Fibroblast of the aortic adventitia (primary cell): ENCODE results near the gene FLT4. TPM values are rescaled to one million over a fixed set of nuclear protein-coding genes. Genes with fewer than 3 reads are reported as not detected.

Experiments used
- DNase-seq: peaks from one replicate; pipeline ENCODE4 v3.0.0-alpha.2; 2010; ENCODE audit warnings: low read depth
- H3K4me3 ChIP-seq: 2 replicates; pipeline ENCODE4 v1.5.1; 2011; ENCODE audit warnings: low read depth, mild to moderate bottlenecking, control low read depth, low read length, moderate library complexity
- CTCF ChIP-seq: IDR thresholded peaks from 2 replicates; pipeline ENCODE4 v1.5.1; 2011; ENCODE audit warnings: mild to moderate bottlenecking, low read length, control low read depth, inconsistent platforms; ENCODE audit not compliant: insufficient read depth
- total RNA-seq: library from RNA; depleted of rRNA; stranded (reverse); fragments of >200 nt; gene quantifications from 2 replicates; pipeline ENCODE4 v1.2.3, GENCODE V29; 2012; ENCODE audit warnings: low replicate concordance

Gene FLT4
- total RNA-seq, 1 donor, result 0.09 TPM

- no peak for DNase-seq
- TF ChIP-seq CTCF, result no peak
- H3K4me3 ChIP-seq, result no peak overlapping the region
These were observed 19.5 kb downstream of the FLT4 start for GRCh38 chr5:180629831-180630382.

- no peak for DNase-seq
- no peak for TF ChIP-seq CTCF
- no peak overlapping the region for H3K4me3 ChIP-seq
These were observed 20.3 kb downstream of the FLT4 start for GRCh38 chr5:180628827-180629750.

GRCh38 chr5:180628211-180628610, 21.2 kb downstream of the FLT4 start:
- DNase-seq, result no peak
- TF ChIP-seq CTCF, result no peak
- no peak overlapping the region for H3K4me3 ChIP-seq

GRCh38 chr5:180627386-180628120, 21.8 kb downstream of the FLT4 start:
- TF ChIP-seq CTCF, result no peak
- no peak for DNase-seq
- H3K4me3 ChIP-seq, result no peak overlapping the region

GRCh38 chr5:180626661-180627385, 22.6 kb downstream of the FLT4 start:
- no peak overlapping the region for H3K4me3 ChIP-seq
- TF ChIP-seq CTCF, result no peak
- DNase-seq, result no peak
